Fibroblast of villous mesenchyme (primary cell): ENCODE measurements around the gene SLC1A5. TPM values are rescaled to one million over a fixed set of nuclear protein-coding genes. Genes with fewer than 3 reads are reported as not detected.

Experiments used
- DNase-seq: peaks from one replicate; pipeline ENCODE4 v3.0.0-alpha.2; 2010; ENCODE audit warnings: low read depth
- H3K4me3 ChIP-seq: 2 replicates; pipeline ENCODE4 v1.5.1; 2011; ENCODE audit warnings: low read depth, mild to moderate bottlenecking, low read length
- total RNA-seq: library from RNA; depleted of rRNA; stranded (reverse); fragments of >200 nt; gene quantifications from 2 replicates; pipeline ENCODE4 v1.2.3, GENCODE V29; 2012
- TF ChIP-seq, protein P1 (sequence below): IDR thresholded peaks from 2 replicates; pipeline ENCODE4 v1.5.1; 2012; ENCODE audit warnings: low read depth, mild to moderate bottlenecking, low read length; ENCODE audit not compliant: insufficient read depth

SLC1A5 gene
- 196 and 224 TPM in 2 replicates for total RNA-seq

GRCh38 chr19:46788262-46788967 is at the start of gene SLC1A5:
Gene SLC1A5 (minus strand): TSS chr19:46788594. CDS start chr19:46787965, 629 bp downstream.
- DNase-seq: peak; percentile 97
- TF ChIP-seq, protein P1, sequence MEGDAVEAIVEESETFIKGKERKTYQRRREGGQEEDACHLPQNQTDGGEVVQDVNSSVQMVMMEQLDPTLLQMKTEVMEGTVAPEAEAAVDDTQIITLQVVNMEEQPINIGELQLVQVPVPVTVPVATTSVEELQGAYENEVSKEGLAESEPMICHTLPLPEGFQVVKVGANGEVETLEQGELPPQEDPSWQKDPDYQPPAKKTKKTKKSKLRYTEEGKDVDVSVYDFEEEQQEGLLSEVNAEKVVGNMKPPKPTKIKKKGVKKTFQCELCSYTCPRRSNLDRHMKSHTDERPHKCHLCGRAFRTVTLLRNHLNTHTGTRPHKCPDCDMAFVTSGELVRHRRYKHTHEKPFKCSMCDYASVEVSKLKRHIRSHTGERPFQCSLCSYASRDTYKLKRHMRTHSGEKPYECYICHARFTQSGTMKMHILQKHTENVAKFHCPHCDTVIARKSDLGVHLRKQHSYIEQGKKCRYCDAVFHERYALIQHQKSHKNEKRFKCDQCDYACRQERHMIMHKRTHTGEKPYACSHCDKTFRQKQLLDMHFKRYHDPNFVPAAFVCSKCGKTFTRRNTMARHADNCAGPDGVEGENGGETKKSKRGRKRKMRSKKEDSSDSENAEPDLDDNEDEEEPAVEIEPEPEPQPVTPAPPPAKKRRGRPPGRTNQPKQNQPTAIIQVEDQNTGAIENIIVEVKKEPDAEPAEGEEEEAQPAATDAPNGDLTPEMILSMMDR: peak; percentile 2
- H3K4me3 ChIP-seq: peak within 1 kb of the TSS; percentile 96

GRCh38 chr19:46838160-46838559 is 49.8 kb upstream of the SLC1A5 start:
- H3K4me3 ChIP-seq: no peak overlapping the region
- no peak for DNase-seq
- TF ChIP-seq, protein P1: no peak

GRCh38 chr19:46834984-46835383 is 46.6 kb upstream of the SLC1A5 start:
- no peak for DNase-seq
- TF ChIP-seq, protein P1: no peak
- no peak overlapping the region for H3K4me3 ChIP-seq

DNA sequence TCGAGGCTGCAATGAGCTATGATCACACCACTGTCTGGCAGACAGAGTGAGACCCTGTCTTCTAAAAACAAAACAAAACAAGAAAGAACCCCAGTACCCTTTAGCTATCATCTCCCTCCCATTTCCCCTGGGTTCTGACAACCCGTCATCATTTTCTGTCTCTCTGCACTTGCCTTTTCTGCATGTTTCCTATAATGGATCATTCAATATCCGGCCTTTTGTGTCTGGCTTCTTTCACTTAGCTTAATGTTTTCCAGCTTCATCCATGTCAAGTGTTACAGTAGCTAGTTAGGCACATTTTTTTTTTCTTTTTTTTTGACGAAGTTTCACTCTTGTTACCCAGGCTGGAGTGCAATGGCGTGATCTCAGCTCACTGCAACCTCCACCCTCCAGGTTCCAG is 45.7 kb upstream of the SLC1A5 start:
- TF ChIP-seq, protein P1: no peak
- no peak overlapping the region for H3K4me3 ChIP-seq
- DNase-seq: no peak

DNA sequence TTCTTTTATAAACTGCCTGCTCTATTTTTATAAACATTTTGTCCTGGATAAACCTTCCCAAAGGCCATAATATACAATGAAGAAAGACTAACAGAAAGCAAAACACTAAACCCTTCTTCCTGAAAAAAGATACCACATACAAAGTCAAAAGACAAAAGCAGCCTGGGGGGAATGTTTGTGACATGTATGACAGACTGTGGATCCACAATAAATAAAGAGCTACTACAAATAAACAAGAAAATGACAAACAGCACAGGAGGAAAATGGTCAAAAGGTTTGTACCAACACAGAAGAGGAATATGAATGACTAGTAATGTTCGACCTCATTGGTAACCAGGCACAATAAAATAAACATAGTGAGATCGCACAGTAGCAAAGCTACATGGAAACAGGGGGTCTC is 42.5 kb upstream of the SLC1A5 start:
- DNase-seq: no peak
- TF ChIP-seq, protein P1: no peak
- no peak overlapping the region for H3K4me3 ChIP-seq

DNA sequence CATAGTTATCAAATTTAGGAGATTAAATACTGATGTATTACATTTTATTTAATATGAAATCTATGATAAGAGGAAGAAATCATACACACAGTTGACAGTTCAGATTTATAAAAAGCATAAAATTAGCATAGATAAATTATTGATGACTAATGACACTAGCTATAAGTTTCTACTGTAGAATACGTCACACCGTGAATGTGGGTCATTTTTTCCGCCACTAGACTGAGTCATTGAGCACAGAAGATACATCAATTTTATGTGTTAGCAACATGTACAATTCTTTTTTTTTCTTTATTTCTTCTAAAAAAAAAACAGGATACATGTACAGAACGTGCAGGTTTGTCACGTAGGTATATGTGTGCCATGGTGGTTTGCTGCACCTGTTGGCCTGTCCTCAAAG is 40.1 kb upstream of the SLC1A5 start:
- H3K4me3 ChIP-seq: no peak overlapping the region
- TF ChIP-seq, protein P1: no peak

DNA sequence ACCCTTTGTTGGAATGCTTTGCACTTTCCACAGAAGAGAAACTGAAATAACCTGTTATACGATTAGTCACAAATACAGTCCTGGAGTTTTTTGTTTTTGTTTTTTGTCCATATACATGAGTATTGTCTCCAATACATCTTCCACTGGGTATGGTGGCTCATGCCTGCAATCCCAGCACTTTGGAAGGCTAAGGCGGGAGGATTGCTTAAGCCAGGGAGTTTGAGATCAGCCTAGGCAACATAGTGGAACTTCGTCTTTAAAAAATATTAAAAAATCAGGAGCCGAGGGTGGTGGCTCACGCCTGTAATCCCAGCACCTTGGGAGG is 37.3 kb upstream of the SLC1A5 start:
- H3K4me3 ChIP-seq: no peak overlapping the region
- DNase-seq: no peak
- TF ChIP-seq, protein P1: no peak

More for the DNA sequence above, 40.1 kb upstream of the SLC1A5 start:
- peak; percentile 72 for DNase-seq
